Fibroblast of skin of abdomen (primary cell): ENCODE results near the gene CRHBP.
"Not testable (repeated sequence)": the region's sequence is repeated elsewhere in the genome, so short reads cannot be mapped to it uniquely, and the experiment has no call there.

Experiments
- DNase-seq: peaks from one replicate; pipeline ENCODE4 v3.0.0-alpha.2; 2013

CRHBP gene

GRCh38 chr5:76958991-76959767 is 6.3 kb downstream of the CRHBP start:
- DNase-seq: peak; percentile 70

- no peak for DNase-seq
These were observed 7.3 kb downstream of the CRHBP start for GRCh38 chr5:76960004-76960625.

GRCh38 chr5:76964060-76964459 is 11.2 kb downstream of the CRHBP start:
- DNase-seq: no peak

DNA sequence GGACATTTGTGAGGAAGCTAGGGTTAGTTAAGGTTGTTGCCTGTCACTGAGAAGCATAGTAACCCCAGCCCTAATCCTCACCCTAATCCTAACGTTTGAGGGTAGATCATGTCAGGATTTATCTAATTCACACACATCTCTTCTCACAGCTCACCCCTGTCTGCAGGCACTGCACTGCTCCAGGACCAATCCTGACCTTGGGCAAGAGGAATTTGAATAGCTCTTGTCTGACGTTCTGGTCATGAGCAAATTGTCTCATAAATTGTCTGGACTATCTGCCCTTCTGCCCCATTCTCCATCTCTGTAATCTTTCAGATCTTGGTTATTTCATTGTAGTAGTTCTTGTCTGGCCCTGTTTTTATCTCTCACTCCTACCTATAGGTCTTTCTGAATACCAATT is 18.7 kb downstream of the CRHBP start:
- DNase-seq: no peak

DNA sequence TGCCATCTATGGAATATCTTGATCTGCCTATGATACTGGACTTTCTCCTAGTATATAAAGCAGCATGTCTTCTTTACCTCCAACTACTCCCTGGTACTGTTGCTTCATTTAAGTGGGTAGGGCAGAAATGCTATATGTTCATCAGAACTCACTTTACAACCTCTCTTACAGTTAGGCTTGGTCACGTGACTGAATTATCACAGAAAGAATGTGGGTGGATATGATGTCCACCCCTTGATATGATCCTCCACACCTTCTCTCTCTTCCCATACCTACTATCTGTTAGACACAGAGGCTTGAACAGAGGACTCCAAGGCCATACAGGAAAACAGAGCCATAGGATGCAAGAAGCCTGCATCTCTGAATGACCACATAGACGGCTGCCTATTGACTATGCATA is 19.8 kb downstream of the CRHBP start:
- DNase-seq: no peak

GRCh38 chr5:76974785-76975184 is 21.9 kb downstream of the CRHBP start:
- no peak for DNase-seq

- no peak for DNase-seq
These were observed 26.0 kb downstream of the CRHBP start for GRCh38 chr5:76978869-76979268.

DNA sequence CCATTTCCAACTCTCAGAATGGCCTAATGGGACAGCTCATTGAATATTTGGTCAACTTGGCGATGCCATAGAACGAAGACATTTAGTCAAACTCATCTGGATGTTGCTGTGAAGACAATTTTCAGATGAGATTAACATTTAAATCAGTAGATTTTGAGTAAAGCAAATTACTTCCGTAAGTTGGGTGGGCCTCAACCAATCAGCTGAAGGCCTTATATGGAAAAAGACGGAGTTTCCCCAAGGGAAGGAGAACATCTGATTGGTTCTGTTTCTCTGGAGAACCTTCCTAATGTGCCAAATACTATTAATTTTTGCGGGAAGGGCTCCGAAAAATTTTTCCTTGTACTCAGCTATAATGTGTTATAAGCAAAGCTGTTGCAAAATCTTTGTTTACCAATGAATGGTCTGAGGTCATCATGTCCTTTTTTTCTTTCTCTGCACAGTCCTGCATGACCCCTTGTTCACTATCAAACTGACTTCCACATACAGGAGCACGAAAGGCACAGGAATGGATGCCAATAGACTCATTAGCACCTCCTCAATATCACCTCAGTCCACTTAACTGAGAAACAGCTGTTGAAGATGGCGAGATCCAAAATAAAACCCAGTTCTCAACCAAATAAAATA is 27.8 kb downstream of the CRHBP start:
- no peak for DNase-seq

DNA sequence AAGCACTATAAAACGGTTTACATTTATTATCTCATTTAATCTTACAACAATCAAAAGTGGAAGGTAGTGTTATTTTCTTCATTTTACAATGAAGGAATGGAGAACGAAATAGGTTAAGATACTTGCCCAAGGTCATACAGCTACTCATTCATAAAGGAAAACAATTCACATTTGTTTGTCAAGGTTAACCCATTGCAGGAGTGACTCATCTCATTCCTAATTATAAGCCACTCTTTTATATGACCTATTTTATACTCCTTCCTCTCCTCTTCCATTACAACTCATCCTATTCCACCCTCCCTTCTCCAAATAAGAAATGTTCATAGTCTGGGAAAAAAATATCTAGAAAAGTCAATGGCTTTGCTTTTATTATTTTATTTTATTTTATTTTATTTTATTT is 29.6 kb downstream of the CRHBP start:
- DNase-seq: no peak

GRCh38 chr5:76983468-76983867 is 30.6 kb downstream of the CRHBP start:
- no peak for DNase-seq

DNA sequence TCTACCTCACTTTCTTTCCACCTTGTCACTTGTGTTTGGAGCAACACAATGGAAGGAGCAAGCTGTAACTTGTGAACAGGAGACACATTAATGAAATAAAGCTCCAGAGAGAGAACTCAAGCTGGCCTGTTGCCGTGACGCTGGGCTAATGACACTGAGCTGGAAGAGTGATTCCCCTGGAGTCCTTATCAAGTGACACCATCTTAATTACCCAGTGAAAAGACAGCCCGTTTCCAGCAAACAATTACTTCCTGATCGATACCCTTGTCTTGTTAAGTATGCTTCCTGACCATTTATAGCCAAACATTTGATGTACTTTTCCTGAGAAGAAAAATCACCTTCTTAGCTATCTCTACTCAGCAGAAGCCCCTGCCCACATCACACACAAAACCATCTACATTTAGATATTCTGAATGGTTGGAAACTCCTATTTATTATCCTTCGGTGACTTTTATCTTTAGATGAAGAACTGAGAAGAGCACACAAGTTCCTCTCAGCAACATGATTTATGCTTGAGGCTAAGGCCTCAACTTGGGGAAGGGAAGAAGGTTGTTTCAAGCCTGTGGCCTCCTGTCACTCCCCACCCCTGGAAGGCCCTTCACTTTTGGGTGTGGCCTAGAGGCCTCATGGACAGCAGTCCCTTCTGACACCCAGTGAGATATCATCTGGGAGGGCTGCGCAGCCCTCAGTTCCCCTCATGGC is 34.1 kb downstream of the CRHBP start:
- no peak for DNase-seq

GRCh38 chr5:76990899-76991459 is 38.1 kb downstream of the CRHBP start:
- no peak for DNase-seq

- not testable (repeated sequence) for DNase-seq
These were observed 40.6 kb downstream of the CRHBP start for GRCh38 chr5:76993436-76993835.

- no peak for DNase-seq
These were observed 41.5 kb downstream of the CRHBP start for GRCh38 chr5:76994337-76994736.

DNA sequence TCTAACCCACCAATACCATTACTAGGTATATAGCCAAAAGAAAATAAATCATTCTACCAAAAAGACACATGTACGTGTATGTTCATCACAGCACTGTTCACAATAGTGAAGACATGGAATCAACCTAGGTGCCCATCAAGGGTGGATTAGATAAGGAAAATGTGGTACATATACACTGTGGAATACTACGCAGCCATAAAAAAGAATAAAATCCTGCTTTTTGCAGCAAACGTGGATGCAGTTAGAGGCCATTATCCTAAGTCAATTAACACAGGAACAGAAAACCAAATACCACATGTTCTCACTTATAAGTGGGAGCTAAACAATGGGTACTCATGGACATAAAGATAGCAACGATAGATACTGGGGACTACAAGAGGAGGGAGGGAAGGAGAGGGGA is 45.4 kb downstream of the CRHBP start:
- DNase-seq: not testable (repeated sequence)

GRCh38 chr5:76999451-76999850 is 46.6 kb downstream of the CRHBP start:
- DNase-seq: peak; percentile 77

DNA sequence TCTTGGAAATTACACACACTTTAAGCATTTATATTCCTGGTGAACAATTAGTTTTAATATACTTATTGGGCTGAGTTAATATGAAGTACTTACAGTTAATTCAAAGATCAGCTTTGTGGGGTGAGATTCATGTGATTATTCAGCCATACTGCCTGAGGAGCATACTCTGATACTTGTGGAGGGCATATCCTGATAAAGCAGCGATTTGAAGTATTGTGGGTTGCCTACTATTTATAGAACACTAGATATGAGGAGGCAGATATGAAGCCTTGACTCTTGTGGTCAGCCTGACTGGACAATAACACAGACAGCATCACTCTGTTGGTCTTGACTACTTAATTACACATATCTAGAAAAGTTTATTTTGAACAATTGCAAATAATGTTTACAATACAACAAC is 50.4 kb downstream of the CRHBP start:
- no peak for DNase-seq

GRCh38 chr5:77006124-77006523 is 53.3 kb downstream of the CRHBP start:
- DNase-seq: no peak

DNA sequence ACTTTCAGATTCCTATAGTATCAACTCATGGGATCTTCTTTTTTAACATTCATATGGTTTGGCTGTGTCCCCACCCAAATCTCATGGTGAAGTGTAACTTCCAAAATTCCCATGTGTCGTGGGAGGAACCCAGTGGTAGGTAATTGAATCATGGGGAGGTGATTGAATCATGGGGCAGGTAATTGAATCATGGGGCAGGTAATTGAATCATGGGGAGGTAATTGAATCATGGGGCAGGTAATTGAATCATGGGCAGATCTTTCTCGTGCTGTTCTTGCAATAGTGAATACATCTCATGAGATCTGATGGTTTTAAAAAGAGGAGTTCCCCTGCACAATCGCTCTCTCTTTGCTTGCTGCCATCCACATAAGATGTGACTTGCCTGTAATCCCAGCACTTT is 55.6 kb downstream of the CRHBP start:
- DNase-seq: no peak

GRCh38 chr5:77010243-77010642 is 57.4 kb downstream of the CRHBP start:
- no peak for DNase-seq

DNA sequence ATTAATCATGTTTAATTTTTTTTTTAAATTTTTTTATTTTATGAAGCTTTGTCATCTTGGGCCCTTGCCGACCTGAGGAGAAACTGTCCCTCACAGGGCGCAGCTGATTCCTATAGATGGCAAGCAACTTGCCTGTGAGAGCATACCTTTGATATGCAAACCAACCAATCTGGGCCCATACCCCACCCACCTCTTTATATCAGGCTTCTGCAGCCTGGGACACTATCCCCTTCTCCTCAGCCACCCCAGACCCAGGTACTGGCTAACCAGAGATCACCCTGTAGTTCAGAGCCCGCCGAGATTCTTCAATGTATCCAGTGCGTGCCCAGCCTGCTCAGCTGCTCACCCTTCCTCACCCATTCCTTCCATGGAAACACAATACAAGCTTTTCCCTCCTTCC is 58.7 kb downstream of the CRHBP start:
- DNase-seq: no peak

DNA sequence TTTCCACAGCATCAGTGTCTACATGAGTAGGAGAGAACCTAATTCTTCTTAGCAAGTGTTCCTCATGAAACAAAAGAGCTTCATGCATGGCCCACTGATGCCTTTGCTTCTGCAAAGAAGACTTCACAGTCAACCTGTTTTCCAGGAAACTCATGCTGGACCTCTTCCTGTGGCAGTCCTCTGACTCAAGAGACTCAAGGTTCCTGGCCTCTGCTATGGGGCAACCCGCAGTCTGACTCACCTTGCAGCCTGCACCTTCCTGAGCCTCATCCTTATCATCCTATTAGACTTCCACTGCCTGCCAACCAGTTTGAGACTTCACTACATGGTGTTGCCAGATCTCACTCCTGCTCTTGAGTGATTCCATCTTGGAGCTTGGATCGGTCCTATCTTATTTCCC is 59.8 kb downstream of the CRHBP start:
- DNase-seq: no peak
